Duodenal mucosa (tissue), 2 donors: ENCODE data around the gene LCK.
A peak's percentile ranks its signal among the peaks of the same experiment; 100 is the strongest.
"Not testable (repeated sequence)": the region's sequence is repeated elsewhere in the genome, so short reads cannot be mapped to it uniquely, and the experiment has no call there.

Source experiments
- H3K27ac ChIP-seq: one replicate; pipeline ENCODE4 v1.7.0; 2013; ENCODE audit warnings: low read depth, low read length
- H3K27me3 ChIP-seq, 2 donors: one replicate each; pipeline ENCODE4 v1.7.0; 2013; ENCODE audit warnings: low read length in 2 of 2, control low read depth in 1 of 2; ENCODE audit not compliant: insufficient read depth in 2 of 2, control insufficient read depth in 1 of 2
- H3K36me3 ChIP-seq, 2 donors: one replicate each; pipeline ENCODE4 v1.7.0; 2013; ENCODE audit warnings: low read length in 2 of 2, control low read depth in 1 of 2; ENCODE audit not compliant: insufficient read depth in 2 of 2, control insufficient read depth in 1 of 2
- H3K4me1 ChIP-seq, 2 donors: one replicate each; pipeline ENCODE4 v1.7.0; 2013; ENCODE audit warnings: low read length in 2 of 2, control low read depth in 1 of 2; ENCODE audit not compliant: insufficient read depth in 2 of 2, control insufficient read depth in 1 of 2
- H3K4me3 ChIP-seq, 2 donors: one replicate each; pipeline ENCODE4 v1.7.0; 2013; ENCODE audit warnings: low read length in 2 of 2, low read depth in 1 of 2
- H3K9ac ChIP-seq, 2 donors: one replicate each; pipeline ENCODE4 v1.7.0; 2013; ENCODE audit warnings: low read length in 2 of 2, low read depth in 1 of 2
- H3K9me3 ChIP-seq, 2 donors: one replicate each; pipeline ENCODE4 v1.7.0; 2013; ENCODE audit warnings: low read length in 2 of 2, control low read depth in 1 of 2; ENCODE audit not compliant: control insufficient read depth in 1 of 2

Gene LCK

DNA sequence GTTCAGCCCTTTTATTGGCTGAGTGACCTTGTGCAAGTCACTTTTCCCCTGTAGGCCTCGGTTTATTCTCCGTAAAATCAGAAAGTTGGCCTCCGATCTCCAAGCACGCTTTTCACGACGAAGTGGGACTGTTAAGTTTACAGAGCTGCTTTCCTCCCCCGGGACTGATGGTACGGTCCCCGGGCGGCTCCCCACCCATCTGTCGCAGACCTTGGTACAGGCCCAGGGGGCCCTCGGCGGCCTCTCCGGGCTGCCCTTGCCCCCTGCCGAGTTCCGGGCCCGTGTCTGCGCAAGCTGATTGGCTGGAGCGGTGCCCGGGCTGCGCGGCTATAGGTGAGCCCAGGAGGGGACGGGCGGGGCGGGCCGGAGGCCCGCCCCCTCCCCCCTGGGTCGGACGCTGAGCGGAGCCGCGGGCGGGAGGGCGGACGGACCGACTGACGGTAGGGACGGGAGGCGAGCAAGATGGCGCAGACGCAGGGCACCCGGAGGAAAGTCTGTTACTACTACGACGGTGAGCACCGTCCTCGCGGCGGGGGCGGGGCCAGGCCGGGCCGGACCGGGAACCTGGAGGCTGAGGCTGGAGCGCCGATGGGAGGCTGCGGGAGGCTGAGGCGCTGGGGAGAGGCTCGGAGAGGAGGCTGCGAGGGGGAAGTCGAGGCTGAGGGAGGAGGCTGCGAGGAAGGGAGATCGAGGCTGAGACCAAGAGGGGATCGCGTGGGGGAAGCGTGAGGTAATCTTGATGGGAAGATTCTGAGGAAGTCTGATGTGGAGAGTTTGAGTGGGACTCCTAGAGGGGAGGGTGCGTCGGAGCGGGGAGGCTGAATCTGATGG lies 40.9 kb downstream of the LCK start, which contains the start of gene HDAC1:
Gene HDAC1 (plus strand): TSS at position 376 of the 831 bp plus-strand sequence. CDS start 87 bp downstream, at position 463.
- peaks cover 18 to 27% of the 10 kb centered on the region in 2 donors for H3K4me1 ChIP-seq
- peak within 1 kb of the TSS; percentile 82 for H3K27ac ChIP-seq
- no peaks in the 10 kb centered on the region for H3K9me3 ChIP-seq

DNA sequence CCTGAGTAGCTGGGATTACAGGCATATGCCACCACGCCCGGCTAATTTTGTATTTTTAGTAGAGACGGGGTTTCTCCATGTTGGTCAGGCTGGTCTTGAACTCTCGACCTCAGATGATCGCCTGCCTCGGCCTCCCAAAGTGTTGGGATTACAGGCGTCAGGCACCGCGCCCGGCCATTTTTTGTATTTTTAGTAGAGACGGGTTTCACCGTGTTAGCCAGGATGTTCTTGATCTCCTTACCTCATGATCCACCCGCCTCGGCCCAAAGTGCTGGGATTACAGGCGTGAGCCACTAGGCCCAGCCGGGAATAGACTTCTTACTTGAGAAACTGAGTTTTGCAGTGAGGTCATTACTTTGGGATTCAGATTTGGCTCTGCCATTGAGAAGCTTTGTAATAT lies 47.1 kb downstream of the LCK start:
- Histone ChIP-seq H3K36me3 (peaks cover 10 to 15% of the 10 kb centered on the region in 2 donors), H3K4me1 (peaks cover 2 to 14% of the 10 kb centered on the region in 2 donors)
- not testable (repeated sequence) for H3K4me3 ChIP-seq, H3K9ac ChIP-seq, H3K9me3 ChIP-seq, H3K27me3 ChIP-seq, H3K27ac ChIP-seq

More for the DNA sequence above, 40.9 kb downstream of the LCK start, which contains the start of gene HDAC1:
- H3K9ac ChIP-seq, result peak within 1 kb of the TSS; percentile 80 to 97
- no peaks in the 10 kb centered on the region for H3K36me3 ChIP-seq
- no peaks in the 10 kb centered on the region for H3K27me3 ChIP-seq
- H3K4me3 ChIP-seq, result peak within 1 kb of the TSS; percentile 69 to 100

GRCh38 chr1:32299327-32299726 lies 48.3 kb downstream of the LCK start:
- Histone ChIP-seq H3K4me3 (no peak overlapping the region), H3K36me3 (peaks cover 21 to 26% of the 10 kb centered on the region in 2 donors), H3K27me3 (no peaks in the 10 kb centered on the region), H3K4me1 (peaks cover 0 to 14% of the 10 kb centered on the region in 2 donors), H3K9ac (no peak overlapping the region), H3K27ac (no peak overlapping the region), H3K9me3 (no peaks in the 10 kb centered on the region)

- Histone ChIP-seq H3K9me3 (no peaks in the 10 kb centered on the region), H3K4me1 (peaks cover 0 to 7% of the 10 kb centered on the region in 2 donors), H3K4me3 (no peak overlapping the region), H3K27me3 (no peaks in the 10 kb centered on the region), H3K36me3 (peaks cover 23 to 46% of the 10 kb centered on the region in 2 donors), H3K9ac (no peak overlapping the region), H3K27ac (no peak overlapping the region)
These were observed 52.3 kb downstream of the LCK start for GRCh38 chr1:32303358-32303757.

DNA sequence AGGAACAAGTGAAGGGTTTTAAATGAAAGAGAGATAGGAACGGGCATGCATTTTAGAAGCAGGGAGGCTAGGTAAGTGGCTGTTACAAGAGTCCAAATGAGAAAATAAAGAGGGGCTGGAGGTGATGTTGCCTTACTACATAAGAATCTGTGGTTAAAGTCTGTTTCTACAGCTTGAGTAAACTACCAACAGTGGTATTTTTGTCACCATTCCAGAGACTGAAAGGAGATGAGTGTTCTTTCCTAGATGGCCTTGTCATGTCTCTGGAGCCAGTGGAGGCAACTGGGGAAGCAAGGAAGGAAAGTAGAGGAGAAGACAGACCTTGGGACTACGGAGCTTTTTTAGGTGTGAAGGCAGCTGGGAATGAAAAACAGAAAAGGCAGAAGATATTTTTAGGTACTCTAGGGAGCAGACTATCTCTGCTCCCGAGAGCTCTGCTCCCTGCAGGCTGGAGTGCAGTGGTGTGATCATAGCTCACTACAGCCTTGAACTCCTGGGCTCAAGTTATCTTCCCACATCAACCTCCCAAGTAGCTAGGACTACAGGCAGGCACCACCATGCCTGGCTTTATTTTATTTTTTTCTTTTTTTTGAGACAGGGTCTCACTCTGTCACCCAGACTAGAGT lies 53.0 kb downstream of the LCK start:
- H3K27me3 ChIP-seq, result no peaks in the 10 kb centered on the region
- H3K27ac ChIP-seq, result no peak overlapping the region
- H3K36me3 ChIP-seq, result peaks cover 23 to 46% of the 10 kb centered on the region in 2 donors
- H3K4me3 ChIP-seq, result no peak overlapping the region
- no peaks in the 10 kb centered on the region for H3K9me3 ChIP-seq
- no peak overlapping the region for H3K9ac ChIP-seq
- peaks cover 4 to 7% of the 10 kb centered on the region in 2 donors for H3K4me1 ChIP-seq

GRCh38 chr1:32305310-32305709 lies 54.2 kb downstream of the LCK start:
- Histone ChIP-seq H3K4me1 (peaks cover 10 to 11% of the 10 kb centered on the region in 2 donors), H3K27me3 (no peaks in the 10 kb centered on the region), H3K36me3 (peaks cover 21 to 49% of the 10 kb centered on the region in 2 donors), H3K4me3 (no peak overlapping the region), H3K9ac (no peak overlapping the region), H3K27ac (no peak overlapping the region), H3K9me3 (no peaks in the 10 kb centered on the region)

DNA sequence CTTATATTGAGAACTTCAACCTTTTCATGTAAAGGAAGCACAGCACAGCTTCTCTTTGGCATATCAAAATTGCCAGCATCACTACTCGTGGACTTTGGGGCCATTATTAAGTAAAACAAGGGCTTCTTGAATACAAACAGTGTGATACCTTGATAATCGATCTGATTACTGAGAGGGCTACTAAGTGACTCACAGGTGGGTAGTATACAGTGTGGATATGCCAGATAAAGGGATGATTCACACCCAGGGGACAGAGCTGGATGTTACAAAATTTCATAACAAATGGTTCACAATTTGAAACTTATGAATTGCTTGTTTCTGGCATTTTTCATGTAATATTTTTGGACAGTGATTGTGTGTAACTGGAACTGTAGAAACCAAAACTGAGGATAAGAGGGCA lies 56.3 kb downstream of the LCK start:
- peaks cover 18 to 19% of the 10 kb centered on the region in 2 donors for H3K4me1 ChIP-seq
- peaks cover 17 to 43% of the 10 kb centered on the region in 2 donors for H3K36me3 ChIP-seq
- H3K9ac ChIP-seq, result no peak overlapping the region
- no peaks in the 10 kb centered on the region for H3K27me3 ChIP-seq
- H3K27ac ChIP-seq, result no peak overlapping the region
- H3K4me3 ChIP-seq, result no peak overlapping the region
- H3K9me3 ChIP-seq, result no peaks in the 10 kb centered on the region

- peaks cover 18 to 19% of the 10 kb centered on the region in 2 donors for H3K4me1 ChIP-seq
- H3K36me3 ChIP-seq, result peaks cover 0 to 25% of the 10 kb centered on the region in 2 donors
- H3K27me3 ChIP-seq, result no peaks in the 10 kb centered on the region
- no peak overlapping the region for H3K9ac ChIP-seq
- no peaks in the 10 kb centered on the region for H3K9me3 ChIP-seq
- H3K27ac ChIP-seq, result no peak overlapping the region
- no peak overlapping the region for H3K4me3 ChIP-seq
These were observed 58.9 kb downstream of the LCK start for GRCh38 chr1:32309960-32310359.

GRCh38 chr1:32311709-32312393 lies 60.8 kb downstream of the LCK start:
- Histone ChIP-seq H3K4me3 (no peak overlapping the region), H3K27me3 (no peaks in the 10 kb centered on the region), H3K9me3 (no peaks in the 10 kb centered on the region), H3K27ac (no peak overlapping the region), H3K9ac (no peak overlapping the region), H3K36me3 (peaks cover 0 to 18% of the 10 kb centered on the region in 2 donors), H3K4me1 (peaks cover 18 to 19% of the 10 kb centered on the region in 2 donors)

DNA sequence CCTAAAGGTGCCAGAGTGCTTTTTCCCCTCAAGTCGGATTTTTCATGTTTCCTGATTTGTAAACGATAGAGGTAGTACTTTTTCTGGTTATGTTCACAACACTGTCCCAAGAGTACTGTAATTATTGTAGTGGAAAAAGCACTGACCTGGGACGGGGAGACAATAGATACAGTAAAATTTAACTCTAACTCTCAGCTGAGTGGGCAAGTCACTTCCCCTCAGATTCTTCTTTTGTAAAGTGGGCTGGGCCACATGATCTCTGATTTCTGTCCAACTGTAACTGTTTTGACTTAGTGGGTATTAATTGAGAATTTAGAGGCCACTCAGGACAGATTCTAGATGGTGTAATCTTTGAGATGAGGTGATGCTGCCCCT lies 65.8 kb downstream of the LCK start:
- Histone ChIP-seq H3K4me1 (peaks cover 12 to 17% of the 10 kb centered on the region in 2 donors), H3K27ac (no peak overlapping the region), H3K4me3 (no peak overlapping the region), H3K9me3 (no peaks in the 10 kb centered on the region), H3K27me3 (no peaks in the 10 kb centered on the region), H3K36me3 (peaks cover 0 to 37% of the 10 kb centered on the region in 2 donors), H3K9ac (no peak overlapping the region)
